IMR-90 (cell line): ENCODE measurements around the gene SPATA13. TPM values are rescaled to one million over a fixed set of nuclear protein-coding genes. Genes with fewer than 3 reads are reported as not detected.

Source experiments
- ATAC-seq: fragments of 200-7000 bp; cut with Tn5 transposase; 2 replicates; pipeline ENCODE4 v1.9.1; 2020; ENCODE audit warnings: low read depth, mild to moderate bottlenecking, moderate library complexity
- BruUV-seq: library from RNA; stranded (reverse); fragments of 400-500 nt; replicated peaks from 2 replicates; lab custom pipeline; 2021; lab: Mats Ljungman, UMichigan
- CTCF ChIA-PET: fragments of 300-600 bp; formaldehyde crosslinking; extraction: SDS; loops from one replicate; lab custom pipeline; 2021; ENCODE audit warnings: antibody characterized with exemption; lab: Yijun Ruan, JAX
- POLR2A ChIA-PET: fragments of 300-600 bp; sonication (Branson Sonifier 250); formaldehyde crosslinking; loops from one replicate; lab custom pipeline; 2022; ENCODE audit warnings: antibody characterized with exemption; ENCODE audit not compliant: unreplicated experiment; lab: Charles Lee
- DNase-seq: peaks from one replicate; pipeline ENCODE4 v3.0.0; 2013
- H2AFZ ChIP-seq: replicated peaks from 2 replicates; pipeline ENCODE3; 2013; ENCODE audit warnings: low read length, mild to moderate bottlenecking; ENCODE audit not compliant: poor library complexity
- H2AK5ac ChIP-seq: 2 replicates; pipeline ENCODE4 v1.6.1; 2013; ENCODE audit warnings: low read depth, low read length, inconsistent platforms
- H2AK9ac ChIP-seq: replicated peaks from 2 replicates; pipeline ENCODE3; 2013; ENCODE audit warnings: mild to moderate bottlenecking, low read depth, low read length, moderate library complexity; ENCODE audit not compliant: poor library complexity
- H2BK120ac ChIP-seq: 2 replicates; pipeline ENCODE4 v1.6.1; 2013; ENCODE audit warnings: low read depth, low read length, inconsistent platforms
- H2BK15ac ChIP-seq: 3 replicates; pipeline ENCODE4 v1.6.1; 2013; ENCODE audit warnings: low read depth, low read length, inconsistent platforms
- H2BK20ac ChIP-seq: 2 replicates; pipeline ENCODE4 v1.6.1; 2013; ENCODE audit warnings: low read depth, mild to moderate bottlenecking, inconsistent platforms, low read length, moderate library complexity
- H2BK5ac ChIP-seq: 2 replicates; pipeline ENCODE4 v1.6.1; 2013; ENCODE audit warnings: mild to moderate bottlenecking, low read depth, low read length, inconsistent platforms; ENCODE audit not compliant: poor library complexity, severe bottlenecking
- H3K14ac ChIP-seq: replicated peaks from 2 replicates; pipeline ENCODE4 v1.6.1; 2013; ENCODE audit warnings: low read depth, low read length, inconsistent platforms
- H3K18ac ChIP-seq: 2 replicates; pipeline ENCODE4 v1.6.1; 2013; ENCODE audit warnings: low read depth, low read length, control low read depth
- H3K23ac ChIP-seq: 2 replicates; pipeline ENCODE4 v1.6.1; 2013; ENCODE audit warnings: low read depth, low read length, inconsistent platforms
- H3K27ac ChIP-seq: 2 replicates; pipeline ENCODE4 v1.5.1; 2013; ENCODE audit warnings: mild to moderate bottlenecking, control low read depth, low read length; ENCODE audit not compliant: insufficient read depth
- H3K27me3 ChIP-seq: 2 replicates; pipeline ENCODE4 v1.6.1; 2013; ENCODE audit warnings: low read length; ENCODE audit not compliant: control insufficient read depth, insufficient read depth
- H3K36me3 ChIP-seq: 2 replicates; pipeline ENCODE4 v1.6.1; 2013; ENCODE audit warnings: low read length, mixed read lengths; ENCODE audit not compliant: control insufficient read depth, insufficient read depth
- H3K4ac ChIP-seq: 2 replicates; pipeline ENCODE4 v1.6.1; 2013; ENCODE audit warnings: low read depth, low read length, inconsistent platforms
- H3K4me1 ChIP-seq: 2 replicates; pipeline ENCODE4 v1.6.1; 2013; ENCODE audit warnings: low read length, mixed read lengths; ENCODE audit not compliant: control insufficient read depth, insufficient read depth
- H3K4me2 ChIP-seq: 2 replicates; pipeline ENCODE4 v1.6.1; 2013; ENCODE audit warnings: low read depth, mild to moderate bottlenecking, control low read depth, low read length, moderate library complexity
- H3K4me3 ChIP-seq: 2 replicates; pipeline ENCODE4 v1.5.1; 2013; ENCODE audit warnings: low read depth, mild to moderate bottlenecking, control low read depth, low read length, moderate library complexity; ENCODE audit not compliant: insufficient read depth
- H3K56ac ChIP-seq: 2 replicates; pipeline ENCODE4 v1.6.1; 2013; ENCODE audit warnings: low read length, inconsistent platforms; ENCODE audit not compliant: insufficient read depth; ENCODE audit errors: extremely low read depth
- H3K79me1 ChIP-seq, 2 experiments: 2 replicates each; pipeline ENCODE4 v1.6.1; 2013; ENCODE audit warnings: low read length in 2 of 2, inconsistent platforms in 1 of 2, low read depth in 1 of 2
- H3K9ac ChIP-seq: 2 replicates; pipeline ENCODE4 v1.6.1; 2013; ENCODE audit warnings: low read depth, low read length, control low read depth
- H3K9me1 ChIP-seq: 2 replicates; pipeline ENCODE4 v1.6.1; 2013; ENCODE audit warnings: low read length, inconsistent platforms; ENCODE audit not compliant: insufficient read depth
- H3K9me3 ChIP-seq: 2 replicates; pipeline ENCODE4 v1.6.1; 2013; ENCODE audit warnings: low read length; ENCODE audit not compliant: control insufficient read depth, insufficient read depth
- H4K20me1 ChIP-seq: 2 replicates; pipeline ENCODE4 v1.6.1; 2013; ENCODE audit warnings: low read length, inconsistent platforms; ENCODE audit not compliant: insufficient read depth
- H4K5ac ChIP-seq: 2 replicates; pipeline ENCODE4 v1.6.1; 2013; ENCODE audit warnings: mild to moderate bottlenecking, low read depth, low read length, control low read depth
- H4K8ac ChIP-seq, 2 experiments: 2 replicates each; pipeline ENCODE4 v1.6.1; 2013; ENCODE audit warnings: low read depth in 2 of 2, low read length in 2 of 2, control low read depth in 1 of 2, inconsistent platforms in 1 of 2
- H4K91ac ChIP-seq: 2 replicates; pipeline ENCODE4 v1.6.1; 2013; ENCODE audit warnings: low read depth, low read length, inconsistent platforms; ENCODE audit not compliant: insufficient read depth
- BHLHE40 ChIP-seq: fragments of 150-350 bp; IDR thresholded peaks from 2 replicates; pipeline ENCODE4 v1.6.1; 2016; ENCODE audit warnings: mild to moderate bottlenecking, low read depth, low read length
- RAD21 ChIP-seq: IDR thresholded peaks from 2 replicates; pipeline ENCODE4 v1.6.1; 2012; ENCODE audit warnings: low read length, improper control_type of control experiment
- SMC3 ChIP-seq: fragments of 150-350 bp; IDR thresholded peaks from 2 replicates; pipeline ENCODE4 v1.6.1; 2016; ENCODE audit warnings: low read depth, mild to moderate bottlenecking, antibody characterized with exemption, low read length, moderate library complexity
- WGBS, 2 experiments: methylation state at CpG; one replicate each; pipeline versions ENCODE4 v1.1.5 to v1.1.7; 2013; ENCODE audit warnings: missing lambda C conversion rate in 2 of 2; ENCODE audit not compliant: insufficient read length in 1 of 2; ENCODE audit errors: extremely low coverage in 2 of 2; 5-methylcytosine and 5-hydroxymethylcytosine counted together
- dilution Hi-C: fragments of 300-500 bp; cut with HindIII; formaldehyde crosslinking; loops from one replicate; pipeline ENCODE4 v1.14.3; 2018; ENCODE audit warnings: low sequenced_read_pairs; ENCODE audit not compliant: unreplicated experiment
- in situ Hi-C: fragments of 300-500 bp; cut with MboI; formaldehyde crosslinking; loops from 3 replicates; pipeline ENCODE4 v1.14.3; 2019; ENCODE audit warnings: low sequenced_read_pairs, inconsistent platforms, mixed read lengths
- intact Hi-C: fragments of 100-400 bp; cut with micrococcal nuclease; formaldehyde crosslinking; loops from 2 replicates; pipeline ENCODE4 v1.10.0; 2022
- polyA plus RNA-seq, 3 experiments: library from polyadenylated mRNA; depleted of rRNA; stranded (reverse); fragments of >200 nt; gene quantifications; 2 replicates each; pipeline ENCODE4 v1.2.3, GENCODE V29; 2012; ENCODE audit warnings: low replicate concordance in 1 of 3
- total RNA-seq: library from RNA; depleted of rRNA; stranded (reverse); fragments of >200 nt; gene quantifications from 2 replicates; pipeline ENCODE4 v1.2.3, GENCODE V29; 2012
- TF ChIP-seq, protein P1 (sequence below): conservative IDR thresholded peaks from 2 replicates; pipeline ENCODE4 v1.5.1; 2012; ENCODE audit warnings: mild to moderate bottlenecking, low read depth, low read length, improper control_type of control experiment

The SPATA13 gene
- total and polyA plus RNA-seq, 2 of the 4 experiments (the other 2 are of a cell fraction): 10.5 to 12.5 TPM

DNA sequence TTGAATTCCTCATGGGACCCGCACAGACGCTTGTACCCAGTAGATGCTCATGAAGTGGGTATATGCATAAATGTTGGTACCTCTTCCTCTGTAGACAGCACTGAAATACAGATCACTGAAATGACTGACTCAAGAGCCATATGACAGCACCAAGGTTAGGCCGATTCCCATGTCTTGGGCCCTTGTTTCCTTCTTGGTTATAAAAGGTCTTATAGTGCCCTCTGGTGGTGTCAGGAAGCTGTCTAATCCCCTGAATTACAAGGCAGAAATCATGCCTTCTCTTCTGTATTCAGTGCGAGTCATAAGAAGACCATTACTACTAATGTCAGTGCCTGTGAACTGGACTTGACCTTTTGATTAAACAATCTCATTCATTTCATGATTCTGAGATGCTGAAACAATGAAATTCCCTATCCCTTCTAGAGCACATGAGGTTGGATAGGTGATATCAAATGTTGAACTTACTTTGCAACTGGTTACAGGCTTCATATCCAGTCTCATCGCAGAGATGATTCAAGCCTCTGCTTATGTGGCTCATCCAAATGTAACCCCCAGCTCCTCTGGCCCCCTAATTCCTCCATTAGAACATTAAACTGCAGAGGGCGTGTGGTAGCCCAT lies 59.7 kb downstream of the SPATA13 start:
- peak overlapping the region; percentile 65; the same call in 1 of the 2 replicates for H2AK5ac ChIP-seq
- no peak overlapping the region for H4K91ac ChIP-seq
- BruUV-seq: no TSS peak
- H3K14ac ChIP-seq: no peak overlapping the region
- peak; percentile 88 for DNase-seq
- H3K9ac ChIP-seq: no peak overlapping the region
- POLR2A ChIA-PET: no interaction called here
- WGBS, 2 experiments: 17% methylated on average over 1 of the region's 6 CpGs; no CpG with 5 or more reads in 1 of the 2 experiments
- dilution Hi-C loops (no loop called here), in situ Hi-C loops (loop anchor here (5.0 to 10.0 kb wide), 2 partner anchors 165 to 198 kb away; no protein-coding TSS in a partner anchor), intact Hi-C loops (loop anchor here (1.0 to 2.0 kb wide), 4 partner anchors 59 to 299 kb away; partner anchors contain the start of gene SPATA13)
- no peaks in the 10 kb centered on the region for H3K27me3 ChIP-seq
- peak overlapping the region; percentile 16; the same call in 1 of the 2 replicates for H2BK20ac ChIP-seq
- H3K27ac ChIP-seq: no peak overlapping the region
- no peak overlapping the region for H3K18ac ChIP-seq
- no peak overlapping the region for H3K4ac ChIP-seq
- no peak overlapping the region for H2BK120ac ChIP-seq
- H2BK15ac ChIP-seq: no peak overlapping the region
- no peak overlapping the region for H3K4me3 ChIP-seq
- no peak overlapping the region for H2AFZ ChIP-seq
- H3K56ac ChIP-seq: no peak overlapping the region
- peak; percentile 82 for ATAC-seq
- H4K20me1 ChIP-seq: no peaks in the 10 kb centered on the region
- TF ChIP-seq BHLHE40: no peak
- TF ChIP-seq, protein P1, sequence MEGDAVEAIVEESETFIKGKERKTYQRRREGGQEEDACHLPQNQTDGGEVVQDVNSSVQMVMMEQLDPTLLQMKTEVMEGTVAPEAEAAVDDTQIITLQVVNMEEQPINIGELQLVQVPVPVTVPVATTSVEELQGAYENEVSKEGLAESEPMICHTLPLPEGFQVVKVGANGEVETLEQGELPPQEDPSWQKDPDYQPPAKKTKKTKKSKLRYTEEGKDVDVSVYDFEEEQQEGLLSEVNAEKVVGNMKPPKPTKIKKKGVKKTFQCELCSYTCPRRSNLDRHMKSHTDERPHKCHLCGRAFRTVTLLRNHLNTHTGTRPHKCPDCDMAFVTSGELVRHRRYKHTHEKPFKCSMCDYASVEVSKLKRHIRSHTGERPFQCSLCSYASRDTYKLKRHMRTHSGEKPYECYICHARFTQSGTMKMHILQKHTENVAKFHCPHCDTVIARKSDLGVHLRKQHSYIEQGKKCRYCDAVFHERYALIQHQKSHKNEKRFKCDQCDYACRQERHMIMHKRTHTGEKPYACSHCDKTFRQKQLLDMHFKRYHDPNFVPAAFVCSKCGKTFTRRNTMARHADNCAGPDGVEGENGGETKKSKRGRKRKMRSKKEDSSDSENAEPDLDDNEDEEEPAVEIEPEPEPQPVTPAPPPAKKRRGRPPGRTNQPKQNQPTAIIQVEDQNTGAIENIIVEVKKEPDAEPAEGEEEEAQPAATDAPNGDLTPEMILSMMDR: peak; percentile 88
- peak; percentile 95 for TF ChIP-seq RAD21
- TF ChIP-seq SMC3: peak; percentile 99
- H3K36me3 ChIP-seq: peaks cover 13% of the 10 kb centered on the region
- H4K5ac ChIP-seq: no peak overlapping the region
- peaks cover 19 to 63% of the 10 kb centered on the region in 2 experiments for H3K79me1 ChIP-seq
- peaks cover 14% of the 10 kb centered on the region for H3K9me1 ChIP-seq
- CTCF ChIA-PET: interaction anchor here (0.8 to 1.7 kb wide), 3 partner anchors 168 to 200 kb away, joined by 3 to 4 read pairs (median 3); no protein-coding TSS in a partner anchor
- H3K4me1 ChIP-seq: peaks cover 13% of the 10 kb centered on the region
- H2BK5ac ChIP-seq: no peak overlapping the region
- H3K9me3 ChIP-seq: no peaks in the 10 kb centered on the region
- H4K8ac ChIP-seq: no peak overlapping the region
- H2AK9ac ChIP-seq: peak overlapping the region; percentile 79
- no peak overlapping the region for H3K23ac ChIP-seq
- no peak overlapping the region for H3K4me2 ChIP-seq
